ENCODE measurements around the gene CHIA. TPM values are rescaled to one million over a fixed set of nuclear protein-coding genes. Genes with fewer than 3 reads are reported as not detected.

Gene CHIA
- total RNA-seq, 1 donor from 2014 or later, result not detected

- Mint-ChIP-seq H3K4me1 (ENCODE audit: low read depth, unreplicated experiment) (no peaks in the 10 kb centered on the region), H3K27ac (ENCODE audit: unreplicated experiment) (no peak overlapping the region)
Observed at GRCh38 chr1:111267801-111268508, 22.7 kb upstream of the CHIA start.

GRCh38 chr1:111269825-111270406 lies 20.7 kb upstream of the CHIA start:
- Histone ChIP-seq H4K20me1 (ENCODE audit: insufficient read depth, low read length) (no peaks in the 10 kb centered on the region), H3K36me3 (ENCODE audit: insufficient read depth, low read length) (no peaks in the 10 kb centered on the region), H3K4me3 (ENCODE audit: insufficient read depth, low read depth, low read length) (no peak overlapping the region), H3K9me3 (ENCODE audit: insufficient read depth, low read depth, low read length) (peaks cover 3% of the 10 kb centered on the region), H2AFZ (ENCODE audit: low read depth, low read length) (no peak overlapping the region), H3K4me2 (ENCODE audit: low read length) (no peak overlapping the region), H3K9ac (ENCODE audit: low read length) (no peak overlapping the region), H3K27me3 (ENCODE audit: insufficient read depth, low read length) (peaks cover 26% of the 10 kb centered on the region), H3K27ac (ENCODE audit: low read depth, low read length) (no peak overlapping the region), H3K4me1 (ENCODE audit: insufficient read depth, low read length) (no peaks in the 10 kb centered on the region), H3K79me2 (ENCODE audit: insufficient read depth, low read length) (no peaks in the 10 kb centered on the region)
- Mint-ChIP-seq H3K9me3 (ENCODE audit: unreplicated experiment) (no peaks in the 10 kb centered on the region), H3K27ac (ENCODE audit: unreplicated experiment) (no peak overlapping the region), H3K4me3 (ENCODE audit: unreplicated experiment) (no peak overlapping the region), H3K36me3 (ENCODE audit: low read depth, unreplicated experiment) (peaks cover 2% of the 10 kb centered on the region), H3K27me3 (ENCODE audit: low read depth, unreplicated experiment) (peaks cover 2% of the 10 kb centered on the region), H3K4me1 (ENCODE audit: low read depth, unreplicated experiment) (no peaks in the 10 kb centered on the region)
- DNase-seq (ENCODE audit: low read depth) (no peak), FAIRE-seq (no peak)
- no peak for TF ChIP-seq CTCF (IDR thresholded peaks at IDR 0.05; ENCODE audit: insufficient read depth, low read depth, low read length)
- no peak for TF ChIP-seq EZH2 (IDR thresholded peaks at IDR 0.05; ENCODE audit: insufficient read depth, low read length)

More at GRCh38 chr1:111267801-111268508, 22.7 kb upstream of the CHIA start:
- H3K27me3 ChIP-seq (ENCODE audit: insufficient read depth, low read length), result peaks cover 26% of the 10 kb centered on the region
- Mint-ChIP-seq H3K36me3 (ENCODE audit: low read depth, unreplicated experiment) (peaks cover 2% of the 10 kb centered on the region), H3K4me3 (ENCODE audit: unreplicated experiment) (no peak overlapping the region), H3K9me3 (ENCODE audit: unreplicated experiment) (no peaks in the 10 kb centered on the region), H3K27me3 (ENCODE audit: low read depth, unreplicated experiment) (peaks cover 2% of the 10 kb centered on the region)
- H3K4me2 ChIP-seq (ENCODE audit: low read length), result no peak overlapping the region
- no peak overlapping the region for H3K27ac ChIP-seq (ENCODE audit: low read depth, low read length)
- H3K4me3 ChIP-seq (ENCODE audit: insufficient read depth, low read depth, low read length), result no peak overlapping the region
- H3K4me1 ChIP-seq (ENCODE audit: insufficient read depth, low read length), result no peaks in the 10 kb centered on the region
- no peak overlapping the region for H2AFZ ChIP-seq (ENCODE audit: low read depth, low read length)
- DNase-seq (ENCODE audit: low read depth) (no peak), FAIRE-seq (no peak)
- peaks cover 3% of the 10 kb centered on the region for H3K9me3 ChIP-seq (ENCODE audit: insufficient read depth, low read depth, low read length)
- no peaks in the 10 kb centered on the region for H4K20me1 ChIP-seq (ENCODE audit: insufficient read depth, low read length)
- H3K9ac ChIP-seq (ENCODE audit: low read length), result no peak overlapping the region
- no peaks in the 10 kb centered on the region for H3K36me3 ChIP-seq (ENCODE audit: insufficient read depth, low read length)
- no peaks in the 10 kb centered on the region for H3K79me2 ChIP-seq (ENCODE audit: insufficient read depth, low read length)
- no peak for TF ChIP-seq EZH2 (IDR thresholded peaks at IDR 0.05; ENCODE audit: insufficient read depth, low read length)
- TF ChIP-seq CTCF (IDR thresholded peaks at IDR 0.05; ENCODE audit: insufficient read depth, low read depth, low read length), result no peak

Measured in astrocyte (in vitro differentiated cells and primary cell).